GM18951 (cell line): ENCODE data around the gene TP53TG5.

ENCODE experiments used
- POLR2A ChIP-seq: IDR thresholded peaks from 4 replicates; pipeline ENCODE4 v1.6.1; 2011; ENCODE audit warnings: mild to moderate bottlenecking; ENCODE audit not compliant: insufficient read length, insufficient read depth; ENCODE audit errors: extremely low read depth
- in situ Hi-C: fragments of 300-500 bp; cut with MboI; formaldehyde crosslinking; loops from one replicate; pipeline ENCODE4 v1.12.0; 2022; ENCODE audit warnings: low sequenced_read_pairs, mixed read lengths, inconsistent platforms; ENCODE audit not compliant: unreplicated experiment

The TP53TG5 gene

DNA sequence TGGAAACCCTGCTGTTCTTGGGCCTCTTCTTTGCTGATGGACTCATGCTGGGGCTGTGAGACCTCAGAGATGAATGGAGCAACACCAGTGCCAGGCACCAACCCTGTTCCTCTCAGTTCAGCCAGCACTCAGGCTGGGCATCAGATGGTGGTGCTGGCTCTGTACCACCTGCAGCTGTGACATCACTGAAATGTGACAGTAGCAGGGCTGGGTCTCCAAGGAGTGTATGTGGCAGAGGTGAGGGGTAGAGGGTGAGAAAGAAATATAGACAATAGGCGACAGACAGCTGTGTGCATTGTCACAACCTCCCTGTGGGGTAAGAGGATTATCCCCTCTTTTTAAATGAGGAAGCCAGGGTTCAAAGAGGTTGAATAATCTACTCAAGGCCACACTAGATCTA, at the start of gene TP53TG5:
TP53TG5 (minus strand) TSS at position 135 of the 400 bp plus-strand sequence; CDS start at position 46, 89 bp downstream.
- in situ Hi-C loops = no loop called here
- no peak for TF ChIP-seq POLR2A

- TF ChIP-seq POLR2A = no peak
- in situ Hi-C loops = no loop called here
Measured at GRCh38 chr20:45427236-45428149, 49.4 kb upstream of the TP53TG5 start.

DNA sequence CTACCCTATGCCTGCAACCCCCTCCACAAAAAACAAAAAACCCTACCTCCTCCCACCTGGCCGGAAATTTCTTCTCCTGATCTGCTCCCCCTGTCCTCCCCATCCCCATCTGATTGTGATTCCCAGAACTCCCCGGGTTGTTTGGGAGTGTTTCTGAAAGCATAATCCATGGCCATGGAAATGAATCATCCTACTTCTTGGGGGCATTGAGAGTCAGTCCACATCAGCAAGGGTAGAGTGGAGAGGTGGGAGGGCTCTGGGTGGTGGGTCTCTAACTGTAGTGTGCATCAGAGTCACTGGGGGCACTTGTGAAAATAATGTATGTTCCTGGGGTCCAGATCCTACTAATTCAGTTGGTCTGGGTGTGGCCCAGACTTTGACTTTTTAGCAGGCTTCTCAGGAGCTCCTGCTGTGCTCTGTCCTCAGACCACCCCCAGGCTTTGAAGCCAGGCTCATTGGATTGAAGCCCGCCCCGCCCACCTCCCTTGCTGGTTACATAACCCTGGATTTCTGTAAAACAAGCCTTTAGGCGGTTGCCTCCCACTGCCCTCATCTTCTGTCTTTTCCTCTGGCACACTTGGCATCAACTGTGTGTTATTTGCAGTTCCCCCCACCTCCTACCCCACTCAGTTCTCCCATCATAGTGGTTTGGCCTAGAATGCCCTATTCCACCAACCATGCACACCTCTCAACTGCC, 48.3 kb upstream of the TP53TG5 start:
- in situ Hi-C loops = no loop called here
- no peak for TF ChIP-seq POLR2A

DNA sequence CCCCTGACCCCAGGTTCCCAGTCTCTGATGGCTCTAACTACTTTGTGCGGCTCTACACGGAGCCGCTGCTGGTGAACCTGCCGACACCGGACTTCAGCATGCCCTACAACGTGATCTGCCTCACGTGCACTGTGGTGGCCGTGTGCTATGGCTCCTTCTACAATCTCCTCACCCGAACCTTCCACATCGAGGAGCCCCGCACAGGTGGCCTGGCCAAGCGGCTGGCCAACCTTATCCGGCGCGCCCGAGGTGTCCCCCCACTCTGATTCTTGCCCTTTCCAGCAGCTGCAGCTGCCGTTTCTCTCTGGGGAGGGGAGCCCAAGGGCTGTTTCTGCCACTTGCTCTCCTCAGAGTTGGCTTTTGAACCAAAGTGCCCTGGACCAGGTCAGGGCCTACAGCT, 47.4 kb upstream of the TP53TG5 start:
- in situ Hi-C loops = no loop called here
- no peak for TF ChIP-seq POLR2A

DNA sequence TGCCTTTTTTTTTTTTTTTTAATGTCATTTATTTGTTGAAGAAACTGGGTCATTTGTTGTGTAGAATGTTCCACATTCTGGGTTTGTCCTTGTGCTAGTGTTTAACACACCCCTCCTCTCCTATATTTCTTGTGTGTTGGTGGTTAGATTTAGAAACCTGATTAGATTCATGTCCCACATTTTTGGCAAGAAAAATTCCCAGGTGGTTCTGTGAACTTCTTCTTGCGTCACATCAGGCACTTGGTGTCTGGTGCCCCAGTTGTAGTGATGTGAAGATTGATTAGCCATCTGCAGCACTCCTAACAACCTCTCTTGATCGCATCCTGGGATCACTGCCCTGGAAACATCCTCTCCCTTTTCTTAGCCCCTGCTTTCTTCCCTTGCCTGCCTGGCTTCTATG, 45.6 kb upstream of the TP53TG5 start:
- in situ Hi-C loops = no loop called here
- no peak for TF ChIP-seq POLR2A

DNA sequence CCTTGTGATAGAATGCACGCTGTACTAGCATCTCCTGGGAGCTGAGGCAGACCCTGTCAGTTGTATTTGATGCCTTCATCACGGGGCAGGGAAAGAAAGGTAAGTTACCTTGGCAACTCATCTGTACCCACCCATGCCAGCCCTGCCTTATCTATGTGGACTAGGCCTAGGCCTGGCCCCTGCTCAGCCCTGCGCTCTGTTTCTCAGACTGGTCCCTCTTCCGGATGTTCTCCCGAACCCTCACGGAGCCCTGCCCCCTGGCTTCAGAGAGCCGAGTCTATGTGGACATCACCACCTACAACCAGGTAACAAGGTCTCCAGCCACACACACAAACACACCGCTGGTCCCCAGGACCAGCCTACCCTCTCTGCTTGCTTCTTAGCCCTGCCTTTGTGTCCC, 42.0 kb upstream of the TP53TG5 start:
- in situ Hi-C loops = no loop called here
- no peak for TF ChIP-seq POLR2A

- in situ Hi-C loops = no loop called here
- no peak for TF ChIP-seq POLR2A
Measured at GRCh38 chr20:45419188-45420091, 41.3 kb upstream of the TP53TG5 start.

DNA sequence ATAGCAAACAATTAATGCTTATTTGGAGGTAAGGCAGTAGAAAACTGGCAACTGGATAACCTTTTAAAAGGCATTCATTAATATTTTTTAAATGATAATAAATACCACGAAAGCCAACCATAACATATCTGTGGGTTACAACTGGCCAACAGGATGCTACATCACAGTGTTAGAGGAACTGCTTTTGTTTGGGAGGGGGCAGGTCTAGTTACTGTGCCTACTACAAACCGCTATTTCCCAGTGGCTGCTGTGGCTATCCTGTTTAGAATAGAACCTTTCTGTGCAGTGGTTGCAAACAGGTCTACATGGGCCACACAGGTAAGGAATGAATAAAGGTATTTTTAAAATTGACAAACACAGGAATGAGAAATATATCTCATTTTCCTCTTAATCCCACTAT, 38.8 kb upstream of the TP53TG5 start:
- no peak for TF ChIP-seq POLR2A
- in situ Hi-C loops = no loop called here

- in situ Hi-C loops = no loop called here
- TF ChIP-seq POLR2A = peak; percentile 95
Measured at GRCh38 chr20:45415822-45416637, 37.9 kb upstream of the TP53TG5 start, which contains the start of gene PIGT. Gene PIGT, plus strand, starts transcription at chr20:45416141. Its CDS starts 16 bp downstream, at chr20:45416157.

GRCh38 chr20:45413479-45413878, 35.4 kb upstream of the TP53TG5 start:
- no peak for TF ChIP-seq POLR2A
- in situ Hi-C loops = no loop called here

GRCh38 chr20:45412653-45413052, 34.5 kb upstream of the TP53TG5 start:
- in situ Hi-C loops = no loop called here
- TF ChIP-seq POLR2A = no peak

- in situ Hi-C loops = no loop called here
Measured at GRCh38 chr20:45410887-45411286, 32.8 kb upstream of the TP53TG5 start.

More at GRCh38 chr20:45410887-45411286, 32.8 kb upstream of the TP53TG5 start:
- TF ChIP-seq POLR2A = no peak
